Heart right ventricle (tissue), 16 donors: ENCODE data around the gene SGCE. TPM values are rescaled to one million over a fixed set of nuclear protein-coding genes. Genes with fewer than 3 reads are reported as not detected.

Source experiments
- ATAC-seq, 8 donors: fragments of 200-7000 bp; cut with Tn5 transposase; one replicate each; pipeline ENCODE4 v1.9.1; 2020; ENCODE audit warnings: mild to moderate bottlenecking in 8 of 8, moderate library complexity in 8 of 8, moderate number of reproducible peaks in 1 of 8
- DNase-seq, 2 donors: peaks; one replicate each; pipeline ENCODE4 v3.0.0-alpha.2; 2020
- H3K27ac ChIP-seq, 10 donors: fragments of 200-600 bp; sonication (generic) in 2 of 10; one replicate each; pipeline versions ENCODE4 v1.5.0 to v1.8.0; 2020 to 2022; ENCODE audit warnings: mild to moderate bottlenecking in 3 of 10
- H3K27me3 ChIP-seq, 7 donors: fragments of 200-600 bp; one replicate each; pipeline ENCODE4 v1.8.0; 2021 to 2022; ENCODE audit warnings: mild to moderate bottlenecking in 2 of 7
- H3K36me3 ChIP-seq, 9 donors: fragments of 200-600 bp; sonication (generic) in 1 of 9; one replicate each; pipeline versions ENCODE4 v1.5.0 to v1.8.0; 2020 to 2022; ENCODE audit warnings: mild to moderate bottlenecking in 2 of 9
- H3K4me1 ChIP-seq, 9 donors: fragments of 200-600 bp; sonication (generic) in 1 of 9; one replicate each; pipeline versions ENCODE4 v1.5.0 to v1.8.0; 2020 to 2022; ENCODE audit warnings: mild to moderate bottlenecking in 4 of 9
- H3K4me3 ChIP-seq, 10 donors: fragments of 200-600 bp; sonication (generic) in 2 of 10; one replicate each; pipeline versions ENCODE4 v1.5.0 to v1.8.0; 2020 to 2022; ENCODE audit warnings: mild to moderate bottlenecking in 7 of 10, moderate library complexity in 2 of 10
- H3K9me3 ChIP-seq, 11 donors: fragments of 200-600 bp in 10 of 11; sonication (generic) in 2 of 11; one replicate each; pipeline versions ENCODE4 v1.5.0 to v1.8.0; 2013 to 2022; ENCODE audit warnings: mild to moderate bottlenecking in 2 of 11, control low read depth in 1 of 11, moderate library complexity in 1 of 11
- WGBS, 2 donors: extraction: QIAGEN DNeasy Blood & Tissue Kit; methylation state at CpG; one replicate each; pipeline ENCODE4 v1.1.7; 2013; ENCODE audit warnings: inconsistent platforms in 1 of 2; 5-methylcytosine and 5-hydroxymethylcytosine counted together
- intact Hi-C, 10 donors: fragments of 100-400 bp; cut with DNase I; formaldehyde crosslinking; loops; one replicate each; pipeline versions ENCODE4 v1.11.1 to v1.14.2; 2022
- polyA plus RNA-seq, 2 donors: library from polyadenylated mRNA; stranded (reverse); fragments of 200-250 nt; gene quantifications; one replicate each; pipeline ENCODE4 v1.2.3, GENCODE V29; 2013
- total RNA-seq, 10 donors: library from RNA; stranded (reverse); fragmentation: NEBNext Ultra II Directional in 3 of 10; extraction: Animal tissue kit (Norgen Biotek cat#: 25700) in 3 of 10; gene quantifications; one replicate each; pipeline versions ENCODE4 v1.2.1 to v1.2.4, GENCODE V29; 2021 to 2023
- TF ChIP-seq, protein P1 (sequence below), 9 donors: fragments of 200-600 bp; sonication (generic) in 2 of 9; IDR thresholded peaks; one replicate each; pipeline versions ENCODE4 v1.5.0 to v1.8.0; 2021 to 2022; ENCODE audit warnings: antibody characterized with exemption in 9 of 9, mild to moderate bottlenecking in 5 of 9, moderate library complexity in 1 of 9
- donor health status: Arrhythmogenic right ventricular cardiomyopathy.
- donor health status: ischemic (EF 13 %, LVEDD 7.1; RV severe dilation, severe dysfunction).
- donor health status: healthy with polysubstance abuse.
- donor health status: DM: no; HTN: yes; CAD: no.
- donor health status: DM: no; HTN: no; CAD: no.
- donor health status: ischemic (EF 25% LVEDD 6.9; RV normal size, moderate dysfunction).
- donor health status: ischemic (EF 25% LVEDD 5.7; RV mildly dilated, moderate dysfunction).
- donor health status: healthy.
- donor health status: DM: yes; HTN: yes; CAD: no.
- donor health status: Ischemic cardiomyopathy.
- donor health status: ischemic (EF 35%, LVEDD 5.7; RV mildly dilated, moderate dysfunction).
- donor health status: nonischemic (EF 11% LVEDD 7.7; RV severe dilation, severe dysfunction).
- donor health status: DM: yes; HTN: yes; CAD: no.
- donor health status: PGD.
- donor health status: ischemic (EF 29% LVEDD 5.4; RV normal size, mild dysfunction).
- donor health status: nonischemic (EF 23%, LVEDD 6.1; RV moderate dilation, normal function).

Gene SGCE
- total and polyA plus RNA-seq, 12 donors, result 11.5 to 31.1 (median 21.2) TPM

DNA sequence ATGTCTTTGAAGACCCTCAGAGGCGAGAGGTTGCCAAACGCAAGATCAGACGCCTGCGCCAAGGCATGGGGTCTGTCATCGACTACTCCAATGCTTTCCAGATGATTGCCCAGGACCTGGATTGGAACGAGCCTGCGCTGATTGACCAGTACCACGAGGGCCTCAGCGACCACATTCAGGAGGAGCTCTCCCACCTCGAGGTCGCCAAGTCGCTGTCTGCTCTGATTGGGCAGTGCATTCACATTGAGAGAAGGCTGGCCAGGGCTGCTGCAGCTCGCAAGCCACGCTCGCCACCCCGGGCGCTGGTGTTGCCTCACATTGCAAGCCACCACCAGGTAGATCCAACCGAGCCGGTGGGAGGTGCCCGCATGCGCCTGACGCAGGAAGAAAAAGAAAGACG lies 8.1 kb upstream of the SGCE start:
- Histone ChIP-seq H3K4me1 (peaks cover 0 to under 1% (median 0%) of the 10 kb centered on the region in 9 donors), H3K9me3 (no peaks in the 10 kb centered on the region), H3K27ac (no peak overlapping the region), H3K36me3 (no peaks in the 10 kb centered on the region), H3K4me3 (no peak overlapping the region), H3K27me3 (no peaks in the 10 kb centered on the region)
- TF ChIP-seq, protein P1, sequence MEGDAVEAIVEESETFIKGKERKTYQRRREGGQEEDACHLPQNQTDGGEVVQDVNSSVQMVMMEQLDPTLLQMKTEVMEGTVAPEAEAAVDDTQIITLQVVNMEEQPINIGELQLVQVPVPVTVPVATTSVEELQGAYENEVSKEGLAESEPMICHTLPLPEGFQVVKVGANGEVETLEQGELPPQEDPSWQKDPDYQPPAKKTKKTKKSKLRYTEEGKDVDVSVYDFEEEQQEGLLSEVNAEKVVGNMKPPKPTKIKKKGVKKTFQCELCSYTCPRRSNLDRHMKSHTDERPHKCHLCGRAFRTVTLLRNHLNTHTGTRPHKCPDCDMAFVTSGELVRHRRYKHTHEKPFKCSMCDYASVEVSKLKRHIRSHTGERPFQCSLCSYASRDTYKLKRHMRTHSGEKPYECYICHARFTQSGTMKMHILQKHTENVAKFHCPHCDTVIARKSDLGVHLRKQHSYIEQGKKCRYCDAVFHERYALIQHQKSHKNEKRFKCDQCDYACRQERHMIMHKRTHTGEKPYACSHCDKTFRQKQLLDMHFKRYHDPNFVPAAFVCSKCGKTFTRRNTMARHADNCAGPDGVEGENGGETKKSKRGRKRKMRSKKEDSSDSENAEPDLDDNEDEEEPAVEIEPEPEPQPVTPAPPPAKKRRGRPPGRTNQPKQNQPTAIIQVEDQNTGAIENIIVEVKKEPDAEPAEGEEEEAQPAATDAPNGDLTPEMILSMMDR (IDR thresholded peaks at IDR 0.05), result no peak
- no peak for ATAC-seq
- DNase-seq, result no peak
- 97% methylated on average over 23 of the region's 23 CpGs for WGBS, 2 donors
- intact Hi-C loops, result loop anchor here in 1 of 10 donors (10.0 kb wide), 1 partner anchor 541 kb away; no protein-coding TSS in a partner anchor

DNA sequence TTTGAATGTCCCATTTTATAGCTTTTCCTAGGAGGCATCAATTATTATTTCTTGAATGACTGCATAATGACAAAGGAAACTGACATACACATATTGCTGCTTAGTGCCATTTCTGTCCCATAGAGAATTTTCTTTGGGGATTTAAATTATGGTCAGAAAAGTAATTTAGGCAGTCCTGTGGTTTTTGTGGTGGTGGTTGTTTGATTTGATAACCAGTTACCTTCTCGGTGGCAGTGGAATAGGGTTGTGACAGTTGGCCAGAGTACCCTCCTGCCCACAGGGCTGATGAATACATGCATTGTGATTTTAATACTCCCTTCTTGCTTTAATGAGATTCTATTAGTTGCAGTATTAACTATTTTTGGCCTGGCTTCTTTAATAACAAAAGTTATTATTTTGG lies 6.6 kb upstream of the SGCE start:
- intact Hi-C loops, result loop anchor here in 1 of 10 donors (10.0 kb wide), 1 partner anchor 542 kb away; no protein-coding TSS in a partner anchor
- DNase-seq (no peak), ATAC-seq (no peak)
- TF ChIP-seq, protein P1 (IDR thresholded peaks at IDR 0.05), result no peak
- H3K4me1 ChIP-seq, result peaks cover 0 to 4% (median 0%) of the 10 kb centered on the region in 9 donors
- H3K9me3 ChIP-seq, result no peaks in the 10 kb centered on the region
- H3K36me3 ChIP-seq, result no peaks in the 10 kb centered on the region
- WGBS, 2 donors, result 81 to 83% methylated on average over 1 of the region's 1 CpG
- no peaks in the 10 kb centered on the region for H3K27me3 ChIP-seq
- H3K4me3 ChIP-seq, result no peak overlapping the region
- H3K27ac ChIP-seq, result no peak overlapping the region

DNA sequence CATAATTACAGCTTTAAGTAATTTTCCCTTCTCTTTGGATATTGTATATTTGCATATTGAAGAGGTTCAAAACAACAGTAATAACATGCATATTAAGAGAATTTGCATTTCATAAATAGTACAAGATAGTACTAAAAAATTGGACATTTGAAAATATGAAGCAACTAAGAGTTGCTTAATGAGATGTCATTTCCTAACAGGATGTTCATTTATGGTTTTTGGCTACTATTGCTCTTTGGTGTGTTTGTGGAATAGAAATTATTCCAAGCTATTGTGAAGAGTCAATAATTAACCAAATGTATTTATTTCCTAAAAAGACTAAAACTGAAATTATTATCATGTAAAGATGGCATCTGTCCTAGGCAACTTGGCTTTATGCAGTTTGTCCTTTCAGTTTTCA lies 4.1 kb upstream of the SGCE start:
- Histone ChIP-seq H3K36me3 (no peaks in the 10 kb centered on the region), H3K4me3 (no peak overlapping the region), H3K4me1 (peaks cover 0 to 22% (median 8%) of the 10 kb centered on the region in 9 donors), H3K27ac (no peak overlapping the region), H3K9me3 (peaks cover 0 to 3% (median 0%) of the 10 kb centered on the region in 11 donors), H3K27me3 (peaks cover 0 to 23% (median 3%) of the 10 kb centered on the region in 7 donors)
- DNase-seq, result no peak
- intact Hi-C loops, result loop anchor here in 1 of 10 donors (10.0 kb wide), 1 partner anchor 545 kb away; no protein-coding TSS in a partner anchor
- ATAC-seq, result no peak
- TF ChIP-seq, protein P1 (IDR thresholded peaks at IDR 0.05), result no peak

DNA sequence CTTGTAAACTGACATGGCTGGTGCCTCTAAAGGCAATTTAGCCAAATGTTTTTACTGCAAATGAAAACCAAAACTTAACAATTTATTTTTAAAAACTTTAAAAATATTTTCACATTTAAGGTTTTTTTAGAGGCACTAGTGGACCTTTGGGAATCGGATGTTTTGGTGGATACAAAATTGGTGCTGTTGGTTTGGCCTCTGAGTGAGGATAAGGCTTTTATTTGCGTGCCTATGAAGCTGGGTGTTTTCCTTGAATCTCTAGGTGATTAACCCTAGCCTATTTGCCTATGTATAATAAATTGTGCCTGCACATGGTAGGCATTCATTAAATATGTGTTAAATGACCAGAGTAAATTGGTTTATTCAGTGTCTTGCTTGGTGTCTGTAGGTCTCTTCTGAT lies 2.9 kb upstream of the SGCE start:
- intact Hi-C loops, result loop anchor here in 9 of 10 donors (5.0 to 10.0 kb wide), 8 partner anchors 144 to 816 kb away; partner anchors contain the start of gene CASD1 (in 1 of the 9)
- TF ChIP-seq, protein P1 (IDR thresholded peaks at IDR 0.05), result no peak
- 48 to 57% methylated on average over 2 of the region's 2 CpGs for WGBS, 2 donors
- DNase-seq (no peak), ATAC-seq (no peak)
- Histone ChIP-seq H3K27me3 (peaks cover 0 to 35% (median 13%) of the 10 kb centered on the region in 7 donors), H3K4me1 (peaks cover 0 to 30% (median 16%) of the 10 kb centered on the region in 9 donors), H3K27ac (peak overlapping the region in 2 of 10 donors; percentile 4 to 10), H3K9me3 (peaks cover 0 to 3% (median 0%) of the 10 kb centered on the region in 11 donors), H3K4me3 (peak overlapping the region in 7 of 10 donors; percentile 65 to 89 (median 71)), H3K36me3 (no peaks in the 10 kb centered on the region)
